Measurements from ENCODE around the gene ROBO1.

Gene ROBO1

DNA sequence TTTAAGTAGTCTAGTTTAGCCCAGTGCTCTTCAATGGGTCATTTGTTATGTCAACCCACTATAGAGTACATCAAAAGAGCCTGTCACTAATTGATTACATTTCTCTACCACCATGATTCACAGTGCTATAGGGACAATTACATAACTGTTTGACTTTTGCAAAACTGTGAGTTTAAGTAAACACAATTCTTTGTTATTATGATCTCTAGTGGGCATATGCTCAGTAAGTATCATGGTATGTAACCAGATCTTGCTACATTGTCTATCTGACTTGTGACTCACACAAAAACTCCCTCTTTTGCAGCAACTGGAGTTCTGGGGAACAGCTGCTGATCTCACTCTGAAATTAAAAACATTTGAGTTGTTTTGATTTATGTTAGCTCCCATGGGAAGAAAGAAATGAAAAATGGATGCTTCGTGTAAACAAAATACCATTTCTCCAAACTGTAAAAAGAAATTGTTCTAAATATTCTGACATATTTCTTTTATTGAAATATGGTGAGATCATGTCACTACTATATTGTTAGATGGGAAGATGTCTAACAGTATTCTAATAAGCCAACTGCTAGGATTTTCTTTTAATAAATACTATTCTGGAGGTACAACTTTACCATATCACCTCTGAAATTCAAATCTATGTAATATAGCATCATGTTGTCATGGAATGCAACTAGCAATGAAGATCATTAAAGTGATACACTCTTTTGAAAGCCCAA lies 470.4 kb downstream of the ROBO1 start:
- DNase-seq, result peak; percentile 7 to 64

DNA sequence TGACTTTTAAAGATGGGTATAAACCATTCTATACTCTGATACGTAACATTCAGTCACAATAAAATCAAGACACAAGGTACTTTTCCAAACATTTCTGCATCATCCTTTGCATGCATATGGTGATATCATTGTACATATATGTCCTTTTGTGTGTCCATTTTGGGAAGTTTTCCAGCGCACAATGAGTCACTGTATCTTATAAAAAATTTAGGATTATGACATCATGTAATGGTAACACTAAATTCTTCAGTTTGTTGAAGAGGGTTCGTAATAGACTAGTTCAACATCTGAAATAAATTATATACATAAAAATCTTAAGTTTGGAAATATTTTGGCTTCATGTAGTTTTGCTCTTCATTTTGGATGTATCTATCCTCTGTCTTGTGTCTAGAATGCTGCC lies 480.9 kb downstream of the ROBO1 start:
- no peak for DNase-seq

DNA sequence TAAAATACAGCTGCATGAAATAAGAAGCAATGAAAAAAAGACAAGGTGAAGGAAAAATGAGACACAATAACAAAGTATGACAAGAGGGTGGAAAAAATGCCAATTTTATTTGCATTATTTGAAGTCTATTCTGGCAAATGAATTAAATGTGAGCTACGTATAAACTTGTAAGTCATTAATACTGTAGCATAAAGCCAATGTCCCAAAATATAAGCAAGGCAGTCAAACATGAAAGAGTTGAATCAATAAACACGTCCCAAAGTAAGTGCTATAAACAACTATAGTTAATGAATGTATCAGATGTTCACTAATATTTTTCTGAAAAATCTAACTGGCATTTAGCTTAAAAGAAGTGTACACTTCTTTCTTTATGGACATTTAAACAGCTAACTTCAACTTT lies 481.9 kb downstream of the ROBO1 start:
- no peak for DNase-seq

DNA sequence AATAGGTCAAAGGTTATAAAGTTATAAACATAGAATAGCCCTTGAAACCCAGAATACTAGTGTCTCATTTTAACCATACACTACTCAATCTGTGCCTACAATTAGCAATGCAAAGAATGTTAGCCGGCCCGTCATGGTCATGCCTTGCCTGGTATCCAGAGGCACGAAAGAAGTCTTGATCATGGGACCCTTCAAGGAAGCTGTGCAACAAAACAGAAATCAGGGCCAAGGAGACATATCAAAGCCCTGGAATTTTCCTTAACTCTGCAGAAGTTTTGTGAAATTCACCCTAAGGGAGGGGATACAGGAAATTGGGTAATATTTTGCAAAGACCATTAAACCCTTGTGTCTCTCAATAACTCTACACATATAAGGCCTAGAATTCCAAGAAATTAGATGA lies 482.4 kb downstream of the ROBO1 start:
- no peak for DNase-seq

DNA sequence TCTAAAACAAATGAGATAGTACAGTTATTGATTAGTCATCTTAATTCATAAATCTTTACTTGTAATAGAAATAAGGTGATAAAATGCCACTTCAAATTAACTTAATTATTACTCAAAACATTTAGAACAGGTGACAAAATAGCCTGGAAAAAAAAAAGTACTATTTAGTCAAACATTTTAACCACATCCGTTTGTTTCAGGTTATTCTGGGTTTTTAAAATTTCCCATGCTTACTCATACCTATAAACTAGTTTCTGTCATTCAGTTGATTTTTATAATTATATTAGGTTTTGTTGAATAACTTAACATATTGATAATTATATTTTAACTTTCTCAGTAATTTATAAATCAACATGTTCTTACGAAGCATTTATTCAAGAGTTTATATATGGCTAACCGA lies 483.0 kb downstream of the ROBO1 start:
- no peak for DNase-seq

DNA sequence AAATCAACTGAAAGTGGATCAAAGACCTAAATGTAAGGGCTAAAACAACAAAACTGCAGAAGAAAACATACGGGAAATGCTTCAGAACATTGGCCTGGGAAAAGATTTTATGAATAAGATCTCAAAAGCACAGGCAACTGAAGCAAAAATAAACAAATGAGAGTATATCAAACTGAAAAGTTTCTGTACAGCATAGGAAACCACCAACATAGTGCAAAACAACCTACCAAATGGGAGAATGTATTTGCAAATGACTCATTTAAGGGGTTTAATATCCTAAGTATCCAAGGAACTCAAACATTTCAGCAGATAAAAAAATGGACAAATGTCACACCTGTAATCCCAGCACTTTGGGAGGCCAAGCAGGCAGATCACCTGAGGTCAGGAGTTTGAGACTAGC lies 489.1 kb downstream of the ROBO1 start:
- no peak for DNase-seq

DNA sequence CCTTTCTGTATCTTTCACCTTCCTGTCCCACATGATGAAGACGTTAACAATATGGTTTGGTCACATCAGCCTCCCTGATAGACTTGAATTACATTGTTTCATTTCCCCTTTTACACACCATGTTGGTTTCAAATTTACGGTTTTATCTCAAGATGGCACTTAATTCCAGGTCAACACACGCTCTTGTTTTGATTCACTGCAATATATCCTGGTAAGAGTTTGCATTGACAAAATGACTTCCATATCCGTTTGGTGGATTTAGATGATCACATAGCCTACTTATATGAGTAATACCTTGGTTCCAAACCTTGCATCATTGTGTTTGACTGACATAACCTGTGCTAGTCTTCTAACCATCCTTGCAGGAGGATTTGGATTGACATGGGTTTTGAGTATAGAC lies 499.4 kb downstream of the ROBO1 start:
- no peak for DNase-seq

DNA sequence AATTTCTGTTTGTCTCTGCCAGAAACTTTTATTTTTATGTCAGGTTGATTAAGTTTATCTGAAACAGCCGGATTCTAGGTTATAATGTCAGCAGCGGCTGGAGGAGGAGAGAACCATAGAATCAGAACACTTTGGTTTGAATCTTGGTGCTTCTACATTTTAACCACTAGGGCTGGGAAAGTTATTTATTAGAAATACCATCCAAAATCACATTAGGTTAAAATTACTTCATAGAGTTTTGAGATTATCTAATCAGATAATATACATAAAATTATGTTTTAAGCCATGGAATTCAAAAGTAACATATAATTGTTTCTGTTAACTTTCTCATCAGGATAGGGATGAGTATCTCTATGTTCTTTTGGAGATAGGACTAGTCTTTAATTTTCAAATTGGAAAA lies 502.9 kb downstream of the ROBO1 start:
- DNase-seq, result no peak

DNA sequence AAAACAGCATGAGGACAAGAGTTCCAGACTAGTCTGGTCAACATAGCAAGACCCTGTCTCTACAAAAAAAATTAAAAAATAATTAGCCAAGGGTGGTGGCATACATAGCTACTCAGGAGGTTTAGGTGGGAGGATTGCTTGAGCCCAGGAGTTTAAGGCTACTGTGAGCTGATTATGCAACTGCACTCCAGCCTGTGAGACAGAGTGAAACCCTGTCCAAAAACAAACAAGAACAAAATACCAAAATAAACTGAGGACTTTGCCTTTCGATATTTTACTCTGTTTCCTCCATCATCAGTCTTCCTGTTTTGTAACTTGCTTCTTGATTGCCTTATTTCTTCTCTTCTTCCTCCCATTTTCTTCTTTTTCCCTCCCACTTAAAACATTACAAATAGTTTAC lies 504.4 kb downstream of the ROBO1 start:
- no peak for DNase-seq

DNA sequence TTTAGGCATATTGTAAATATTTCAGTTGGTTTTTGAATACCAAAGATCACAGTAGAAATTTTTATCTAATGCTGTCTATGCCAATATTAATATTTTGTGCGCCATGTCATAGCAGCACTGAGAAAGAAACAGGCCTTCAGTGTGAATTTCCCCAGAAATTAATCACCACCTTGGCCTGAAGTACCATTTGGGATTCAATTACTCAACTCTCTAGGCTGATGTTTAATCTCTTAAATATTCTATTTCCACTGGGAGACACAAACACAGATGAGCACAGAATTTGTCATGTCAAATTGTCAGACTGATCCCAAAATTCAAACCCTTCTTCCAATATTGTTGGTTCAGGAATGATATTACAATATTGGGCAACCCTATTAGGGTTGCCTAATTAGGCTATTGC lies 509.3 kb downstream of the ROBO1 start:
- no peak for DNase-seq

DNA sequence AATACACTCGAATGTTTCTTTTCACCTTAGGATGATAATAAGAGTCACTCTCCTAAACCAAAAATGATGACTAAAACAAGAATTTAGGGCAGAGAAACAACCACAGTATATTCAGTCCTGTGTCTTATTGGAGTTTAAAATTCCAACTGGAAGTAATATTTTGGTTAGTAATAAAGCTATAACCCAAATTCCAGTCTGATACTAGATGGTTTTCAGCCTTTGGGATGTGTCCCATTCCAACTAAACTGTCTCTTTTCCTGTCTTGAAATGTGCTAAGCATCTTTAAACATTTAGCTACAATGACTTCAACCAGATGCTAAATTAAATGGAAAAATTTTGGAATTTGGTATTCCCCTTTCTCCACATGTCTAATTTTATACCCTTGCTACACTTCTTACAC lies 510.0 kb downstream of the ROBO1 start:
- DNase-seq, result no peak

DNA sequence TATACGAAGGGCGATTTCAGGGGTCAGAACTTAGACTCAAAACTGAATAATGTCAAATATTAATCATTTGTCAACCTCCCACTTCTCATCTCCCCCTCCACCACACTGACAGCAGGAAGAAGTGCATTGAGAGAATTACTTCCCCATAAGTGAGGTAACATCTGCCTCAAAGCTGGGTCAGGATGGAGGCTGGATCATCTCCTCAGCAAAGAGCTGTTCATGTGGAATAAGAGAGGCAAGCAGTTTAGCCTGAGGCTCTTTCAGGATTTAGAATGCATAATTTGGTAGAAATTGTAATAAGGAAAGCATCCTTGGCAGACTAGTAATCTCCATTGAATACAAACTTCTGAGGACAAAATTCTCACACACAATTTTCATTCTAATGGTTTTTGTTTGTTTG lies 512.1 kb downstream of the ROBO1 start:
- no peak for DNase-seq

DNA sequence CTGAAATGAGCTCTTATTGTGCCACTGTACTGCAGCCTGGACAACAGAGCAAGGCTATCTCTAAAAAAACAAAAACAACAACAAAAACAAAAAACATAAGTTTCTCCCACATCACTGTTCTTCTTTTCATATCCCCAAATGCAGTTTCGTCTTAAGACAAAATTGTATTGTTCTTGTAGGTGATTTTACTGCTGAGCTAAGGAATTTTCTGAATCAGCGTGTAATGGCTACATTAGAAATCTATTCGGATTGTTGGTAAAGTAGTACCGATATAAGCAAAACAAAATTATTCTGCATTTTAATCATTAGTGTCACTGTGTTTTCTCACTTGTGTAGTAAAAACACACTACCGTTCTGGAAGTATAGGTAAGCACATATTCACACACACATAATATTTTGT lies 512.5 kb downstream of the ROBO1 start:
- no peak for DNase-seq

DNA sequence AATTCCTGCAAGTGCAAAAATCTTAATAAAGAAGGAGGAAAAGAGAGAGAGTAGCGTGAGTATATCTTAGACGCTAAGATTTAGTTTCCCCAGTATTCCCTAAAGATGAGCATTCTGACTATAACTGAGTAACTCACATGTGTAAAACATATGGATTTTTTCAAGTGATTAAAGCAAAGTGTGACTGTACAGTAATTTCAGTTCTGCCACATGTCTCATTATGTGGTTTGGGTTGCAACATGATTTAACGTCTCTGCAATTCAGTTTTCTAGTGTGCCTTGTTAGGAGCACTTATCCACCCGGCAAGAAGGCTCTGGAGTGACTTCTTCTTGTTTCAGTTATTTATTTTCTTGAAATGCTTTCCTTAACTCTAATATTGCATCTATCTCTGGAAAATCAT lies 514.1 kb downstream of the ROBO1 start:
- DNase-seq, result no peak

DNA sequence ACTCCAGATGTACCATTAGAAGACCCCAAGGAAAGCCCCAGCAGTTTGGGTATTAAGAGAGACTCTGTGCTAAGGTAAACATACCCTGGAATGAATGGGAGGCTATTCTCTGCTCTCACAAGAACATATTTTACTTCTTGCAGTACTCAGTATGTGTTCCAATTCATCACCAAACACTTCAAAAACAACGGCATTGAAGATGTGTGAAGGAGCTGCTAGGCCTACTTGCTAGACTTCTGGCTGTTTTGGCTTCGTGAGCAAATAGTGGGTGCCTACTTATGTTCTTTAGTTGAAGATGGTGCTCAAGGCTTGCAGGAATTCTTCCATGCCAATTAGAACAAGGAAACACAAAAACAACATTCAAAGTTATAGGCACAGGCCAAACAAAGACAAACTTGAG lies 514.5 kb downstream of the ROBO1 start:
- no peak for DNase-seq

DNA sequence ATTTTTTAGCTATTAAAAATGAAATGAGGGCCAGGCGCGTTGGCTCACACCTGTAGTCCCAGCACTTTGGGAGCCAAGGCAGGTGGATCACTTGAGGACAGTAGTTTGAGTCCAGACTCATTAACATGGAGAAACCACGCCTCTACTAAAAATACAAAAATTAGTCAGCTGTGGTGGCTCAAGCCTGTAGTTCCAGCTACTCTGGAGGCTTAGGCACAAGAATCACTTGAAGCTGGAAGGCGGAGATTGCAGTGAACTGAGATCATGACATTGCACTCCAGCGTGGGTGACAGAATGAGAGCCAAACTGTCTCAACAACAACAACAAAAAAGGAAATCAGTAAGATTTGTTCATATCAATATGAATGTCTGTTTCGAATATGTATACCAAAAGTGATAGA lies 517.1 kb downstream of the ROBO1 start:
- DNase-seq, result no peak

DNA sequence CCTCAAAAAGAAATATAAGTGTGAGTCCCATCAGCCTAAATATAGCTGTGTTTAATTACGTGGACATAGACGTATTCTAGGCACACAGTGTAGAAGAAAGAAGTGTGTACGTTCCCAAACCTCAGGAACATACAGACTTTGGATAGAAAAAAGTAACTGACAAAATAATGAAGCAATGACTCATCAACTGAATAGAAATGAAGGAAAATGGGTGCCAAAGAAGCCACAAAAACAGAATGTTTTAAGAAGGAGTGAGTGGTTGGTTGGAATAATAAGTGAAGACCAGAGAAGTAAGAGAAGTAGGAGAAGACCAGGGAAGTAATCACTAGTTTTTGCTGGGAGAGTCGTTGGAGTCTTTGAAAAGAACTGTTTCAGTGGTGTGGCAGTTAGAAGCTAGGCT lies 518.1 kb downstream of the ROBO1 start:
- no peak for DNase-seq

DNA sequence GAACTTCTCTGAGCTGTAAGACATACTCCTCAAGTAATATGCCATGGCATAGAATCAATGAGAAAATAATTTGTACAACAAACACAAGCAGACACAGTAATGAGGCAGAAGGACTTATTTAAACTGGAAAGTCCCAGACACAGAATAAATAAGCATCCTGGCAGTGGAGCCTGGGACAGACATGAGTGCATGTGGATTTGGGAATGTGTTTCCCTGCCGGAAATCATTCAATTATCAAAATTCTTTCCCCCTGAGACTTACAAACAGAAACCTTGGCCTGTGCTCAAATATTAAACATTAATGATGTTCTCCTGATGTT lies 520.1 kb downstream of the ROBO1 start:
- no peak for DNase-seq

DNA sequence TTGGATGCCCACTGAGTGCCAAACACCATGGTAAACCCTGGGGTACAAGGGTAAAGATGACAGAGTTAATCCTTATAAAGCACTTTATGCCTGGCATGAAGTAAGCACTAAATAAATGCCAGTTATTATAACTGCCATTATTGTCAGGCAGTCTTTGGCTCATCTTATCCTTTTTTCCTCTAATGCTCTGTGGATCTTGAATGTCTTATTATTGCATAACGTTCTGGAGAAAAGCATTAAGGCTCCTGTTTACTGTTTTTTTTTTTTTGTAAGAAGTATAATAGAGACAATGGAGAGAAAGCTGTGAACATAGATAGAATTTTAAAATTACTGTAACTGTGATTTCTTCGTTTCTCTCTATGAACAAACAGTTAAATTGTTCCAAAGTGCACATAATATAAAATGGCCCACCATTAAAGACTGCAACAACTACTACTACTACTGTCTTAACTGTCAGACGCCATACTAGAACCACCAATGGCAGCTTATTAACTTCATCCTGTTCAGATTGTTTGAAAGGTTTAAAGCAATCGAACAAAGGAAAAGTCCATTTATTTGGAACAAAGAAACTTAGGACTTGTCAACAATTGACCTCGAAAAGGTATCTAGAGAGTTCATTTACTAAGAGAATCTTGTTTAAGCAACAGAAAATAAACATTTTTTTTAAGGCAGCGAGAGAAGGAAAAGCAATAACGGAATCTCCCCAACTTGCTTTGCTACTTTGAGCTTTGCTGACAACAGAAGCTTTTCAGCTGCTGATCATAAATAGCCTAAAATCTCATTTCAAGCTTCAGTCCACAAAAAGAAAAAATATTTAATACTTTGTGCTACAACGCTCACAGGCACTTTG lies 520.7 kb downstream of the ROBO1 start:
- no peak for DNase-seq

DNA sequence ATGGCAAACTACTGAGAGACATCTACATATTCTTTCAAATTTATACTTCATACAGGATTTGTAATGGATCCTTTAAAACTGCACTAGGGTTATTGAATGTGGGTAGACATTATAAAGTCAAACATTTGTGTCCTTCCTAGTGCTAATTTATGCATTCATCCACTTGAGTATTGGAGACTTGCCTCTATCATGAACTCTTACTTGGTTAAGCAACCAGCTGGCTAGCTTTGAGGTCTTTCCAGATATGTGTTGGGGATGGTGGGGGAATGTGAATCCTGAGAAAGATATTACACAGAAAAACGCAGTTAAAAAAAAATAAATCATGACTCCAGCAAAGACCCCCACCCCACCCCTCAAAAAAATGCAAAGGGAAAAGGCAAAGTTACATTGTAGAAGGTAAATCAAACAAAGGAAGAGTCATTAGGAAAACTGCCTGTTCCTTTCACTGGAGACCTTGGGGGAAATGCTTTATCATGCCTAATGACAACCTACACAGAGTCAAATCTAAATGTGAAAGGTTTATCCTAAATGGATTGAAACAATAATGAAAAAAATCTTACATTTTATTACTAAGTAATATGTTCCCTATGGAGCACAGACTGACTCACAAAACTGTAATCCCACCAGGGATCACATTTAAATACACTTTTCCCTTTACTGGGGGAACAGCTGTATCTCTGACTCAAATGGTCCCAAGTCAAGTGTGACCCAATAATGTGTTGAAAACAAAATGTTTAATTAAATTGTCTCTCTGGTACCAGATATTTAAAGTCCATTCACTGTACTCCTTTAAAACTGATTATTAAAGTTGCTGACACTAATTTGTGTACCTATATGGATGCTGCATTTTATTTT lies 522.3 kb downstream of the ROBO1 start:
- DNase-seq, result no peak

DNA sequence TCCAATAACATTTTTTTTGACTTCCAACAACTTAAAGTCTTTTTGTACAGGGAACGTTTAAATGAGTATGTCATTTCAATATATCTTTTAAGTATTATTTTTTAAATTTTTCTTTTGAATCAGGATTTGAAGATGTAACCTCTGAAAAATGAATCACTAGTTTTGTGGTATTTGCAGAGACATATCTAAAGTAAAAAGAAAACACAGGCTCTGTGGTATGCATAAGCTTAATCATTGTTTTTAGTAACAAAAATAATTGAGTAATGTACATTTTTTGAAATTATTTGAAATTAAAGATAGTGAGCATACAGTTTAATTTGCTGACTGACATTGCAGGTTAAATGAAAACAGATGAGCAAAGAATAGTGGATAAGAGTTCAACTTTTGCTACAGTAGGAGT lies 531.3 kb downstream of the ROBO1 start:
- DNase-seq, result no peak

DNA sequence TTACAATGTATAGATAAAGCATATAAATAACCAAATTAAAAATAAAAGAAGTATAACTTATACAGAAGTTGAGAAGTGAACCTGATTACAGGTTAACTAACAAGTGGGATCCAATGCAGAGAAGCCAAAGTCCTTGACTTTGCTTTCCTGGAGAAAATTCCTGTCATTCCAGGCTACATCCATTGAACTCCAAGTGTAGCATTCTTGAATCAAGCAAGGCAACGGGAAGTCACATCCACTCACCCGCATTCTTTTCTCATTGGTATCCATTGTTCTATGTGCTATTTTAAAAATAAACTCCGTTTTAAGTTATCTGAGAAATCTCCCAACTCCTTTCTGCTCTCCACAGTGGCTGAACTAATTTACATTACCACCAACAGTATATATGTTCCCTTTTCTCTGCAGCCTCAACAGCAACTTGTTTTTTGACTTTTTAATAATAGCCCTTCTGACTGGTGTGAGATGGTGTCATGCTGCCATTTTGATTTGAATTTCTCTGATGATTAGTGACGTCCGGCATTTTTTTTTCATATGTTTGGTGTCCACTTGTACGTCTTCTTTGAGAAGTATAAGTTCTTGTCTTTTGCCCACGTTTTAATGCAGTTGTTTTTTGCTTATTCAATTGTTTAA lies 534.3 kb downstream of the ROBO1 start:
- no peak for DNase-seq

DNA sequence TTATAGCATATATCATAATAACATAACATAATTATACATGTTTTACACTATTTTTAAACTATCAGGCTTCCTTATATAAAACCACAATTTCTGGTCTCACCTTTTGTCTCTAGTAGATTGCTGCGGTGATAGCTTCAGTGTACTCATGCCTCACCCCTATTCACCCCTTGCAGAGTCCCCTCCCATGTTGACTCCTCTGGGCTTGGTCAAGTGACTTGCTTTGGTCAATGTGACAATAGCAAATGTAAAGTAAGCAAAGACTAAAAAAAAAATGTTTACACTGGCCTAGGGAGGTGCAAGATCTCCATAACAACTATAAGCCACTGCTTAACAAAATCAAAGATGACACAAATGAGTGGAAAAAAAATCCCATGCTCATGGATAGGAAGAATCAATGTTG lies 537.5 kb downstream of the ROBO1 start:
- no peak for DNase-seq

All from NCI-H187 (cell line).